Measurements from ENCODE around the gene LAMA5.

GRCh38 chr20:62357187-62357667, 9.9 kb downstream of the LAMA5 start:
- TF ChIP-seq CTCF (IDR thresholded peaks at IDR 0.05): no peak
- no peak for TF ChIP-seq POLR2A (IDR thresholded peaks at IDR 0.05)
- no peak for TF ChIP-seq EP300 (IDR thresholded peaks at IDR 0.05)

Data from ovary (tissue), 3 donors.